CD4-positive, alpha-beta T cell treated with Interleukin-6 at 100 ng/mL for 8 hours (primary cell): Measurements from ENCODE around the gene EPHB4.
"Not testable (repeated sequence)": the region's sequence is repeated elsewhere in the genome, so short reads cannot be mapped to it uniquely, and the experiment has no call there.

ENCODE experiments used
- DNase-seq: peaks from one replicate; pipeline ENCODE4 v3.0.0-alpha.2; 2020; ENCODE audit warnings: mixed read lengths, low spot score

Gene EPHB4

GRCh38 chr7:100827330-100828226, at the start of gene EPHB4:
Gene EPHB4, minus strand, starts transcription at chr7:100827523. Its CDS starts 493 bp downstream, at chr7:100827030.
- DNase-seq = no peak

- DNase-seq = no peak
Observed at GRCh38 chr7:100875356-100875751, 48.0 kb upstream of the EPHB4 start.

- peak; percentile 98 for DNase-seq
Observed at GRCh38 chr7:100874577-100875355, 47.4 kb upstream of the EPHB4 start, which contains the start of gene SRRT. Gene SRRT, plus strand, starts transcription at chr7:100875103. Its CDS starts 488 bp downstream, at chr7:100875591.

- DNase-seq = no peak
Observed at GRCh38 chr7:100874300-100874576, 46.9 kb upstream of the EPHB4 start.

- DNase-seq = no peak
Observed at GRCh38 chr7:100873599-100874299, 46.4 kb upstream of the EPHB4 start.

- DNase-seq = no peak
Observed at GRCh38 chr7:100867776-100868485, 40.6 kb upstream of the EPHB4 start.

- peak; percentile 38 for DNase-seq
Observed at GRCh38 chr7:100867040-100867775, 39.9 kb upstream of the EPHB4 start, which contains the start of gene TRIP6. Gene TRIP6, plus strand, starts transcription at chr7:100867387. Its CDS starts 111 bp downstream, at chr7:100867498.

- DNase-seq = no peak
Observed at GRCh38 chr7:100866729-100867039, 39.4 kb upstream of the EPHB4 start.

- peak; percentile 32 for DNase-seq
Observed at GRCh38 chr7:100865938-100866728, 38.8 kb upstream of the EPHB4 start.

- no peak for DNase-seq
Observed at GRCh38 chr7:100865372-100865911, 38.1 kb upstream of the EPHB4 start.

- DNase-seq = no peak
Observed at GRCh38 chr7:100864263-100864845, 37.0 kb upstream of the EPHB4 start.

- DNase-seq = no peak
Observed at GRCh38 chr7:100863406-100863950, 36.2 kb upstream of the EPHB4 start.

- DNase-seq = no peak
Observed at GRCh38 chr7:100861616-100861985, 34.3 kb upstream of the EPHB4 start.

- DNase-seq = no peak
Observed at GRCh38 chr7:100860702-100861615, 33.6 kb upstream of the EPHB4 start.

- no peak for DNase-seq
Observed at GRCh38 chr7:100859856-100860255, 32.5 kb upstream of the EPHB4 start.

GRCh38 chr7:100856871-100857282, 29.6 kb upstream of the EPHB4 start:
- DNase-seq = no peak

- DNase-seq = no peak
Observed at GRCh38 chr7:100855515-100855914, 28.2 kb upstream of the EPHB4 start.

GRCh38 chr7:100854899-100855298, 27.6 kb upstream of the EPHB4 start:
- DNase-seq = not testable (repeated sequence)
